Upper lobe of left lung (tissue), 6 donors: Measurements from ENCODE around the gene EDC4. TPM values are rescaled to one million over a fixed set of nuclear protein-coding genes. Genes with fewer than 3 reads are reported as not detected.
A peak's percentile ranks its signal among the peaks of the same experiment; 100 is the strongest.
"Not testable (repeated sequence)": the region's sequence is repeated elsewhere in the genome, so short reads cannot be mapped to it uniquely, and the experiment has no call there.

ENCODE experiments used
- ATAC-seq, 2 donors: fragments of 200-7000 bp; cut with Tn5 transposase; one replicate each; pipeline ENCODE4 v1.9.1; 2022; ENCODE audit warnings: mild to moderate bottlenecking in 2 of 2, moderate library complexity in 2 of 2; ENCODE audit not compliant: low FRiP score in 2 of 2
- DNase-seq, 2 donors: peaks; one replicate each; pipeline ENCODE4 v3.0.0-alpha.2; 2019 to 2020
- H3K27ac ChIP-seq, 4 donors: fragments of 200-600 bp; sonication (generic); one replicate each; pipeline ENCODE4 v1.5.1; 2016 to 2019
- H3K27me3 ChIP-seq, 4 donors: fragments of 200-600 bp; sonication (generic); one replicate each; pipeline ENCODE4 v1.5.1; 2017 to 2019
- H3K36me3 ChIP-seq, 4 donors: fragments of 200-600 bp; sonication (generic); one replicate each; pipeline ENCODE4 v1.5.1; 2016 to 2019
- H3K4me1 ChIP-seq, 4 donors: fragments of 200-600 bp; sonication (generic); one replicate each; pipeline ENCODE4 v1.5.1; 2018 to 2019
- H3K4me3 ChIP-seq, 4 donors: fragments of 200-600 bp; sonication (generic); one replicate each; pipeline ENCODE4 v1.5.1; 2017 to 2019; ENCODE audit warnings: mild to moderate bottlenecking in 2 of 4, moderate library complexity in 1 of 4
- H3K9me3 ChIP-seq, 4 donors: fragments of 200-600 bp; sonication (generic); one replicate each; pipeline ENCODE4 v1.5.1; 2018 to 2019
- CTCF ChIP-seq, 6 experiments: fragments of 450-650 bp in 4 of 6; fragments of 200-600 bp in 2 of 6; sonication (generic) in 2 of 6; IDR thresholded peaks; one replicate each; pipeline ENCODE4 v1.5.1; 2016 to 2019; ENCODE audit warnings: antibody characterized with exemption in 6 of 6
- EP300 ChIP-seq, 4 donors: sonication (generic); formaldehyde crosslinking; IDR thresholded peaks; one replicate each; pipeline ENCODE4 v1.5.1; 2017; ENCODE audit warnings: antibody characterized with exemption in 4 of 4, control low read depth in 2 of 4
- POLR2A ChIP-seq, 4 donors: fragments of 450-650 bp; IDR thresholded peaks; one replicate each; pipeline ENCODE4 v1.5.1; 2016 to 2017; ENCODE audit warnings: antibody characterized with exemption in 4 of 4, mild to moderate bottlenecking in 2 of 4
- POLR2AphosphoS5 ChIP-seq, 2 donors: sonication (generic); formaldehyde crosslinking; IDR thresholded peaks; one replicate each; pipeline ENCODE4 v1.5.1; 2017; ENCODE audit warnings: antibody characterized with exemption in 2 of 2
- WGBS, 2 donors: methylation state at CpG; one replicate each; pipeline ENCODE4 v1.1.5; 2017 to 2018; 5-methylcytosine and 5-hydroxymethylcytosine counted together
- total RNA-seq, 6 donors: library from RNA; depleted of rRNA in 4 of 6; stranded (reverse); fragments of >200 nt in 4 of 6; gene quantifications; one replicate each; pipeline versions ENCODE4 v1.1.0 to v1.2.1, GENCODE V29; 2016 to 2021
- donor health status: DM: no; HTN: no; CAD: no; lungs with moderate emphysema.
- donor health status: DM: no; HTN: yes; CAD: no; lungs with severe emphysema.

The EDC4 gene
- total RNA-seq, 6 donors from 2014 or later, result 41.6 to 101 (median 65.0) TPM

DNA sequence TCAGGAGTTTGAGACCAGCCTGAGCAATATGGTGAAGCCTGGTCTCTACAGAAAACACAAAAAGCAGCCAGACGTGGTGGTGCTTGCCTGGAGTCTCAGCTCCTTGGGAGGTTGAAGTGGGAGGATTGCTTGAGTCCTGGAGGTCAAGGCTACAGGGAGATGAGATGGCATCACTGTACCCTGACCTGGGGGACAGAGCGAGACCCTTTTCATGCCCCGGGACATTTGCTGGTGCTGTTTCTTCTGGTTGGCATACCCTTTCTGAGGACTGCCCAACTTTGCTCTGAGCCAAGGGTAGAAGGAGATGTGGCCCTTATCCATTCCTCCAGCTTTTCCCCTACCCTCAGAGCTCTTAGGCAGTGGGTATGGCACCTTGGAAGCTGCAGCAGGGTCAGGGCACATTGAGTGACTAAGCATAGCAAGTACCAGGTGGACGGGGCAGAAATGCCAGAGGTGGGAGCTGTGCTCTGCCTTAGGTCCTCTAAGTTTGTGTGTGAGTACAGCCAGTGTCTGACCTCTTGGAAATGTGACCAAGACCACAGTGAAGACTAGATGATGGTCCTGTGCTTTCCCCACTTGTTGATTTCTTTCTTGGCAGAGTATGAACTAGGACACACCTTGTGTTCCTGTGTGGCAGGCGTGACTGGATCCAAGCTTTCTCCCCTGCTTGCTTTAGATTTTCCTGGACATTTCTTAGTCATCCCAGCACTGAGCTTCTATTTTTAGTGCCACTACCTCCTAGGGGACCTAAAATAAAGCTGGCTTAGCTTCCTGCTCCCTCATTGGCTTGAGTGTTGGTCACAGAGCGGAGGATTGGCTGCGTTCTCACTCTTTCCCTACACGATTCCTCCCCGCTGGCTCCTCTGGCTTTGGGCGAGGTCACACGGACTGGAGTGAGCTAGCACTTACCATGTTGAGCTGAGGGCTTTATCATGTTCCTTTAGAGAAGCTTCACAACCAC lies 9.9 kb upstream of the EDC4 start:
- 86 to 87% methylated on average over 10 to 11 of the region's 11 CpGs for WGBS, 2 donors
- Histone ChIP-seq H3K4me1 (peaks cover 11 to 26% (median 19%) of the 10 kb centered on the region in 4 donors), H3K36me3 (peaks cover 0 to 32% (median 12%) of the 10 kb centered on the region in 4 donors), H3K4me3 (no peak overlapping the region), H3K9me3 (no peaks in the 10 kb centered on the region), H3K27me3 (no peaks in the 10 kb centered on the region), H3K27ac (peak overlapping the region; percentile 22 to 69 (median 35))
- DNase-seq, result no peak
- TF ChIP-seq POLR2AphosphoS5 (IDR thresholded peaks at IDR 0.05) (no peak), EP300 (IDR thresholded peaks at IDR 0.05) (no peak), CTCF (IDR thresholded peaks at IDR 0.05) (no peak), POLR2A (IDR thresholded peaks at IDR 0.05) (no peak)
- ATAC-seq, result peak in 1 of 2 donors; percentile 81

- not testable (repeated sequence) for DNase-seq, ATAC-seq, H3K4me3 ChIP-seq, H3K27me3 ChIP-seq, H3K9me3 ChIP-seq
- peak overlapping the region in 2 of 4 donors; percentile 3 to 69 for H3K27ac ChIP-seq
- H3K4me1 ChIP-seq, result peaks cover 0 to 18% (median 9%) of the 10 kb centered on the region in 4 donors
- WGBS, 2 donors, result 94 to 96% methylated on average over 2 to 6 of the region's 6 CpGs
- H3K36me3 ChIP-seq, result peaks cover 0 to 43% (median 21%) of the 10 kb centered on the region in 4 donors
Measured at GRCh38 chr16:67864044-67864443, 8.8 kb upstream of the EDC4 start.

- H3K36me3 ChIP-seq, result peaks cover 0 to 46% (median 25%) of the 10 kb centered on the region in 4 donors
- no peak overlapping the region for H3K27ac ChIP-seq
- H3K4me3 ChIP-seq, result no peak overlapping the region
- 79 to 83% methylated on average over 2 of the region's 2 CpGs for WGBS, 2 donors
- no peak for ATAC-seq
- no peaks in the 10 kb centered on the region for H3K9me3 ChIP-seq
- no peaks in the 10 kb centered on the region for H3K27me3 ChIP-seq
- DNase-seq, result no peak
- TF ChIP-seq POLR2A (IDR thresholded peaks at IDR 0.05), result no peak
- no peak for TF ChIP-seq EP300 (IDR thresholded peaks at IDR 0.05)
- TF ChIP-seq CTCF (IDR thresholded peaks at IDR 0.05), result no peak
- no peak for TF ChIP-seq POLR2AphosphoS5 (IDR thresholded peaks at IDR 0.05)
- peaks cover 0 to 18% (median 7%) of the 10 kb centered on the region in 4 donors for H3K4me1 ChIP-seq
Measured at GRCh38 chr16:67864594-67864993, 8.3 kb upstream of the EDC4 start.

- Histone ChIP-seq H3K9me3 (no peaks in the 10 kb centered on the region), H3K4me3 (no peak overlapping the region), H3K27me3 (no peaks in the 10 kb centered on the region), H3K4me1 (peaks cover 0 to 18% (median 7%) of the 10 kb centered on the region in 4 donors), H3K27ac (no peak overlapping the region), H3K36me3 (peaks cover 0 to 53% (median 31%) of the 10 kb centered on the region in 4 donors)
- DNase-seq (peak in 1 of 2 donors; percentile 37), ATAC-seq (peak in 1 of 2 donors; percentile 21)
- WGBS, 2 donors, result 95 to 96% methylated on average over 2 of the region's 2 CpGs
- TF ChIP-seq CTCF (IDR thresholded peaks at IDR 0.05), result peak in 4 of 6 experiments; percentile 13 to 55 (median 42)
- TF ChIP-seq EP300 (IDR thresholded peaks at IDR 0.05), result no peak
Measured at GRCh38 chr16:67865318-67865717, 7.5 kb upstream of the EDC4 start.

DNA sequence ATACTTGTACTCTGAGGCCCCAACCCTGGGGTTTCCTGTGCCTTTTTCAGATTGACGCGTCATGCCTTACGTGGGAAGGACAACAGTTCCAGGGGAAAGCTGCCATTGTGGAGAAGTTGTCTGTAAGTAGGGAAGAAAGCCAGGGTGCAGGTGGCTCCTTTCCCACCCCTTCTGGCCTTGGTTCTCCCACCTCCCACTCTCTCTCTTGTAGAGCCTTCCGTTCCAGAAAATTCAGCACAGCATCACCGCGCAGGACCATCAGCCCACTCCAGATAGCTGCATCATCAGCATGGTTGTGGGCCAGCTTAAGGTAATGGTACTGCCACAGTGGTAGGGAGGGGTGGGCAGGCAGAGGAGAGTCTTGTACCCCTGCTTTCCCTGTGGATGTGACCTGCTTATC lies 4.6 kb upstream of the EDC4 start:
- H3K4me3 ChIP-seq, result no peak overlapping the region
- DNase-seq (no peak), ATAC-seq (no peak)
- H3K27ac ChIP-seq, result no peak overlapping the region
- no peaks in the 10 kb centered on the region for H3K9me3 ChIP-seq
- TF ChIP-seq POLR2AphosphoS5 (IDR thresholded peaks at IDR 0.05) (no peak), POLR2A (IDR thresholded peaks at IDR 0.05) (no peak), CTCF (IDR thresholded peaks at IDR 0.05) (no peak), EP300 (IDR thresholded peaks at IDR 0.05) (no peak)
- H3K36me3 ChIP-seq, result peaks cover 0 to 66% (median 36%) of the 10 kb centered on the region in 4 donors
- WGBS, 2 donors, result 96 to 97% methylated on average over 6 of the region's 6 CpGs
- peaks cover 5 to 10% (median 8%) of the 10 kb centered on the region in 4 donors for H3K4me1 ChIP-seq
- H3K27me3 ChIP-seq, result no peaks in the 10 kb centered on the region
